WTC11 (cell line): ENCODE measurements around the gene P4HB. TPM values are rescaled to one million over a fixed set of nuclear protein-coding genes. Genes with fewer than 3 reads are reported as not detected.
A peak's percentile ranks its signal among the peaks of the same experiment; 100 is the strongest.

ENCODE experiments used
- ATAC-seq: fragments of 200-7000 bp; cut with Tn5 transposase; 2 replicates; pipeline ENCODE4 v1.10.0; 2021; ENCODE audit warnings: mild to moderate bottlenecking, moderate library complexity
- CTCF ChIA-PET: fragments of 300-600 bp; sonication (Branson Sonifier 250); formaldehyde crosslinking; loops from one replicate; lab custom pipeline; 2021; ENCODE audit warnings: antibody characterized with exemption; lab: Charles Lee
- POLR2A ChIA-PET: fragments of 350-600 bp; sonication (Branson Sonifier 250); formaldehyde crosslinking; loops from one replicate; lab custom pipeline; 2021; ENCODE audit warnings: antibody characterized with exemption; lab: Charles Lee
- DNase-seq: peaks from one replicate; pipeline ENCODE4 v3.0.0; 2021; ENCODE audit warnings: low spot score
- H3K27ac Mint-ChIP-seq: 2 replicates; pipeline ENCODE4 v1.8.0; 2021; ENCODE audit warnings: mixed read lengths
- H3K27me3 Mint-ChIP-seq: 2 replicates; pipeline ENCODE4 v1.8.0; 2021; ENCODE audit warnings: low read depth, mild to moderate bottlenecking, moderate library complexity, mixed read lengths
- H3K36me3 Mint-ChIP-seq: 2 replicates; pipeline ENCODE4 v1.8.0; 2021; ENCODE audit warnings: mixed read lengths
- H3K4me1 Mint-ChIP-seq: 2 replicates; pipeline ENCODE4 v1.8.0; 2022; ENCODE audit warnings: mixed read lengths
- H3K4me3 Mint-ChIP-seq: 2 replicates; pipeline ENCODE4 v1.8.0; 2021; ENCODE audit warnings: mild to moderate bottlenecking, moderate library complexity, mixed read lengths
- H3K9me3 Mint-ChIP-seq: 2 replicates; pipeline ENCODE4 v1.8.0; 2021; ENCODE audit warnings: mixed read lengths
- CBFB ChIP-seq: sonication (generic); formaldehyde crosslinking; IDR thresholded peaks from 2 replicates; pipeline ENCODE4 v1.8.1; 2022; ENCODE audit warnings: mild to moderate bottlenecking, low read depth, missing genetic modification reagents
- EMX1 ChIP-seq: fragments of 250-450 bp; sonication (Bioruptor Pico); IDR thresholded peaks from 2 replicates; pipeline ENCODE4 v1.8.0; 2021; ENCODE audit warnings: mild to moderate bottlenecking
- SMAD4 ChIP-seq: sonication (generic); formaldehyde crosslinking; IDR thresholded peaks from 2 replicates; pipeline ENCODE4 v1.8.0; 2022; ENCODE audit warnings: mild to moderate bottlenecking, missing genetic modification reagents
- SP1 ChIP-seq: sonication (generic); formaldehyde crosslinking; conservative IDR thresholded peaks from 2 replicates; pipeline ENCODE4 v1.8.1; 2022; ENCODE audit warnings: missing genetic modification reagents
- TEAD1 ChIP-seq: sonication (generic); formaldehyde crosslinking; IDR thresholded peaks from 2 replicates; pipeline ENCODE4 v1.8.0; 2022; ENCODE audit warnings: mild to moderate bottlenecking, missing genetic modification reagents
- ZNF671 ChIP-seq: fragments of 250-450 bp; sonication (Bioruptor Pico); IDR thresholded peaks from 2 replicates; pipeline ENCODE4 v1.8.0; 2021; ENCODE audit warnings: mild to moderate bottlenecking
- total RNA-seq: library from RNA; stranded (reverse); gene quantifications from 3 replicates; pipeline ENCODE4 v1.2.3, GENCODE V29; 2021
- TF ChIP-seq, protein P1 (sequence below): fragments of 250-450 bp; sonication (Bioruptor Pico); IDR thresholded peaks from 2 replicates; pipeline ENCODE4 v1.8.0; 2021; ENCODE audit warnings: mild to moderate bottlenecking
- TF ChIP-seq, protein P2 (sequence below): fragments of 250-450 bp; sonication (Bioruptor Pico); IDR thresholded peaks from 2 replicates; pipeline ENCODE4 v1.9.0; 2021; ENCODE audit warnings: mild to moderate bottlenecking
- TF ChIP-seq, protein P3 (sequence below): sonication (generic); formaldehyde crosslinking; IDR thresholded peaks from 2 replicates; pipeline ENCODE4 v1.8.0; 2022; ENCODE audit warnings: mild to moderate bottlenecking, missing genetic modification reagents
- TF ChIP-seq, protein P4 (sequence below): sonication (generic); formaldehyde crosslinking; IDR thresholded peaks from 2 replicates; pipeline ENCODE4 v1.8.0; 2022; ENCODE audit warnings: missing genetic modification reagents
- TF ChIP-seq, protein P5 (sequence below): sonication (generic); formaldehyde crosslinking; IDR thresholded peaks from 2 replicates; pipeline ENCODE4 v1.8.1; 2022; ENCODE audit warnings: mild to moderate bottlenecking, moderate library complexity, missing genetic modification reagents
- TF ChIP-seq, protein P6 (sequence below): sonication (generic); formaldehyde crosslinking; IDR thresholded peaks from 2 replicates; pipeline ENCODE4 v1.8.1; 2023; ENCODE audit warnings: mild to moderate bottlenecking, moderate library complexity, missing genetic modification reagents
- TF ChIP-seq, protein P7 (sequence below): sonication (generic); formaldehyde crosslinking; IDR thresholded peaks from 2 replicates; pipeline ENCODE4 v1.8.1; 2022; ENCODE audit warnings: low read depth, mild to moderate bottlenecking, moderate library complexity, missing genetic modification reagents, borderline replicate concordance
- TF ChIP-seq, protein P8 (sequence below): sonication (generic); formaldehyde crosslinking; IDR thresholded peaks from 2 replicates; pipeline ENCODE4 v1.8.0; 2023; ENCODE audit warnings: missing genetic modification reagents, mild to moderate bottlenecking, borderline replicate concordance
- TF ChIP-seq, protein P9 (sequence below): fragments of 250-450 bp; sonication (Bioruptor Pico); IDR thresholded peaks from 2 replicates; pipeline ENCODE4 v2.1.2; 2022; ENCODE audit warnings: mild to moderate bottlenecking, moderate library complexity
- TF ChIP-seq, protein P10 (sequence below): sonication (generic); formaldehyde crosslinking; IDR thresholded peaks from 2 replicates; pipeline ENCODE4 v1.8.0; 2023; ENCODE audit warnings: missing genetic modification reagents

Gene P4HB
- total RNA-seq, 1 experiment from 2014 or later: 380 TPM

DNA sequence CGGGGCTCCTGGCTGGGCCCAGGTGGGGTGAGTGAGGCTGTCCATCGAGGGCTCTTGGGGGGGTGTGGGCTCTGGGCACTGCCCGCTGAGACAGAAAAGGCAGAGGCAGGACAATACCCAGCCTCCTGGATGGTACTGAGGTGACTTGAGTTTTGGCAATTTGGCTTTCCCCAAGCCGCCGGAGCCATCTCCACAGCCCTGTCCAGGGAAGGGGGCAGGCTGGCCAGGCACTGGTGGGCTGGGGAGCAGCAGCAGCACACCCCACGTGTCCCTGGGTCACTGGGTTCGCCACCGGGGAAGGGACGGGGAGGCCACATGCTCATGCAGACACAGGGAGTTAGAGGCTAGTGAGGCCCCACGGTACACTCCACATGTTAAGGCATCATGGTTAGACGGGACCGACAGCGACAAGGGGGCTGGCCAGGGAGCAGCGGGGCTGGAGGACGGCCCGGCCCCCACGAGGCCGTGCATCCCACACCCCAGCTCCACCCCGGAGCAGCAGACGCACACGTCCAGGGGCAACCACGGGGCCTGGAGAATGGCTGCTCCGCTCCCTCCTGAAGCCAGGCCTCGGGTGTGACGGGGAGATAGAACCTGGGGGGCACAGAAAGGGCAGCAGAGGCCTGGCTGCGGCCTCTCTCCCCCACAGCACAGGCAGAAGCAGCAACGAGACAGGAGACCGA is 7.8 kb upstream of the P4HB start:
- no peak overlapping the region for H3K4me3 Mint-ChIP-seq
- H3K27ac Mint-ChIP-seq: peak overlapping the region; percentile 72
- H3K36me3 Mint-ChIP-seq: peaks cover 10% of the 10 kb centered on the region
- H3K9me3 Mint-ChIP-seq: no peaks in the 10 kb centered on the region
- ChIA-PET POLR2A (interaction anchor here (1.0 to 2.6 kb wide), 2 partner anchors 56 to 165 kb away, joined by 4 to 7 read pairs; partner anchors contain the start of gene MRPL12), CTCF (interaction anchor here (1.1 to 2.3 kb wide), 4 partner anchors 9 to 152 kb away, joined by 4 to 12 read pairs (median 8); partner anchors contain the start of gene PCYT2)
- no peak for ATAC-seq
- no peaks in the 10 kb centered on the region; the same call in 1 of the 2 replicates for H3K27me3 Mint-ChIP-seq
- DNase-seq: no peak
- peaks cover 23% of the 10 kb centered on the region for H3K4me1 Mint-ChIP-seq
- TF ChIP-seq, protein P1, sequence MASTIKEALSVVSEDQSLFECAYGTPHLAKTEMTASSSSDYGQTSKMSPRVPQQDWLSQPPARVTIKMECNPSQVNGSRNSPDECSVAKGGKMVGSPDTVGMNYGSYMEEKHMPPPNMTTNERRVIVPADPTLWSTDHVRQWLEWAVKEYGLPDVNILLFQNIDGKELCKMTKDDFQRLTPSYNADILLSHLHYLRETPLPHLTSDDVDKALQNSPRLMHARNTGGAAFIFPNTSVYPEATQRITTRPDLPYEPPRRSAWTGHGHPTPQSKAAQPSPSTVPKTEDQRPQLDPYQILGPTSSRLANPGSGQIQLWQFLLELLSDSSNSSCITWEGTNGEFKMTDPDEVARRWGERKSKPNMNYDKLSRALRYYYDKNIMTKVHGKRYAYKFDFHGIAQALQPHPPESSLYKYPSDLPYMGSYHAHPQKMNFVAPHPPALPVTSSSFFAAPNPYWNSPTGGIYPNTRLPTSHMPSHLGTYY (CRISPR knock-in tag): no peak
- TF ChIP-seq, protein P2, sequence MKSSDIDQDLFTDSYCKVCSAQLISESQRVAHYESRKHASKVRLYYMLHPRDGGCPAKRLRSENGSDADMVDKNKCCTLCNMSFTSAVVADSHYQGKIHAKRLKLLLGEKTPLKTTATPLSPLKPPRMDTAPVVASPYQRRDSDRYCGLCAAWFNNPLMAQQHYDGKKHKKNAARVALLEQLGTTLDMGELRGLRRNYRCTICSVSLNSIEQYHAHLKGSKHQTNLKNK (CRISPR knock-in tag): peak; percentile 50
- TF ChIP-seq, protein P3, sequence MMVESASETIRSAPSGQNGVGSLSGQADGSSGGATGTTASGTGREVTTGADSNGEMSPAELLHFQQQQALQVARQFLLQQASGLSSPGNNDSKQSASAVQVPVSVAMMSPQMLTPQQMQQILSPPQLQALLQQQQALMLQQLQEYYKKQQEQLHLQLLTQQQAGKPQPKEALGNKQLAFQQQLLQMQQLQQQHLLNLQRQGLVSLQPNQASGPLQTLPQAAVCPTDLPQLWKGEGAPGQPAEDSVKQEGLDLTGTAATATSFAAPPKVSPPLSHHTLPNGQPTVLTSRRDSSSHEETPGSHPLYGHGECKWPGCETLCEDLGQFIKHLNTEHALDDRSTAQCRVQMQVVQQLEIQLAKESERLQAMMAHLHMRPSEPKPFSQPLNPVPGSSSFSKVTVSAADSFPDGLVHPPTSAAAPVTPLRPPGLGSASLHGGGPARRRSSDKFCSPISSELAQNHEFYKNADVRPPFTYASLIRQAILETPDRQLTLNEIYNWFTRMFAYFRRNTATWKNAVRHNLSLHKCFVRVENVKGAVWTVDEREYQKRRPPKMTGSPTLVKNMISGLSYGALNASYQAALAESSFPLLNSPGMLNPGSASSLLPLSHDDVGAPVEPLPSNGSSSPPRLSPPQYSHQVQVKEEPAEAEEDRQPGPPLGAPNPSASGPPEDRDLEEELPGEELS (CRISPR knock-in tag): no peak
- 0 out of 2 replicates have a peak, but pooled peaks have one; percentile 54 for TF ChIP-seq TEAD1 (CRISPR knock-in tag)
- 0 out of 2 replicates have a peak, but pooled peaks have one; percentile 46 for TF ChIP-seq SMAD4 (CRISPR knock-in tag)
- TF ChIP-seq SP1: peak; percentile 11; the same call in 1 of the 2 replicates
- TF ChIP-seq, protein P4, sequence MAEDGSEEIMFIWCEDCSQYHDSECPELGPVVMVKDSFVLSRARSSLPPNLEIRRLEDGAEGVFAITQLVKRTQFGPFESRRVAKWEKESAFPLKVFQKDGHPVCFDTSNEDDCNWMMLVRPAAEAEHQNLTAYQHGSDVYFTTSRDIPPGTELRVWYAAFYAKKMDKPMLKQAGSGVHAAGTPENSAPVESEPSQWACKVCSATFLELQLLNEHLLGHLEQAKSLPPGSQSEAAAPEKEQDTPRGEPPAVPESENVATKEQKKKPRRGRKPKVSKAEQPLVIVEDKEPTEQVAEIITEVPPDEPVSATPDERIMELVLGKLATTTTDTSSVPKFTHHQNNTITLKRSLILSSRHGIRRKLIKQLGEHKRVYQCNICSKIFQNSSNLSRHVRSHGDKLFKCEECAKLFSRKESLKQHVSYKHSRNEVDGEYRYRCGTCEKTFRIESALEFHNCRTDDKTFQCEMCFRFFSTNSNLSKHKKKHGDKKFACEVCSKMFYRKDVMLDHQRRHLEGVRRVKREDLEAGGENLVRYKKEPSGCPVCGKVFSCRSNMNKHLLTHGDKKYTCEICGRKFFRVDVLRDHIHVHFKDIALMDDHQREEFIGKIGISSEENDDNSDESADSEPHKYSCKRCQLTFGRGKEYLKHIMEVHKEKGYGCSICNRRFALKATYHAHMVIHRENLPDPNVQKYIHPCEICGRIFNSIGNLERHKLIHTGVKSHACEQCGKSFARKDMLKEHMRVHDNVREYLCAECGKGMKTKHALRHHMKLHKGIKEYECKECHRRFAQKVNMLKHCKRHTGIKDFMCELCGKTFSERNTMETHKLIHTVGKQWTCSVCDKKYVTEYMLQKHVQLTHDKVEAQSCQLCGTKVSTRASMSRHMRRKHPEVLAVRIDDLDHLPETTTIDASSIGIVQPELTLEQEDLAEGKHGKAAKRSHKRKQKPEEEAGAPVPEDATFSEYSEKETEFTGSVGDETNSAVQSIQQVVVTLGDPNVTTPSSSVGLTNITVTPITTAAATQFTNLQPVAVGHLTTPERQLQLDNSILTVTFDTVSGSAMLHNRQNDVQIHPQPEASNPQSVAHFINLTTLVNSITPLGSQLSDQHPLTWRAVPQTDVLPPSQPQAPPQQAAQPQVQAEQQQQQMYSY (CRISPR knock-in tag): no peak; the same call in 1 of the 2 replicates
- TF ChIP-seq, protein P5, sequence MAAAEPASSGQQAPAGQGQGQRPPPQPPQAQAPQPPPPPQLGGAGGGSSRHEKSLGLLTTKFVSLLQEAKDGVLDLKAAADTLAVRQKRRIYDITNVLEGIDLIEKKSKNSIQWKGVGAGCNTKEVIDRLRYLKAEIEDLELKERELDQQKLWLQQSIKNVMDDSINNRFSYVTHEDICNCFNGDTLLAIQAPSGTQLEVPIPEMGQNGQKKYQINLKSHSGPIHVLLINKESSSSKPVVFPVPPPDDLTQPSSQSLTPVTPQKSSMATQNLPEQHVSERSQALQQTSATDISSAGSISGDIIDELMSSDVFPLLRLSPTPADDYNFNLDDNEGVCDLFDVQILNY (CRISPR knock-in tag): peak; percentile 22; the same call in 1 of the 2 replicates
- peak; percentile 58; the same call in 1 of the 2 replicates for TF ChIP-seq EMX1
- TF ChIP-seq, protein P6, sequence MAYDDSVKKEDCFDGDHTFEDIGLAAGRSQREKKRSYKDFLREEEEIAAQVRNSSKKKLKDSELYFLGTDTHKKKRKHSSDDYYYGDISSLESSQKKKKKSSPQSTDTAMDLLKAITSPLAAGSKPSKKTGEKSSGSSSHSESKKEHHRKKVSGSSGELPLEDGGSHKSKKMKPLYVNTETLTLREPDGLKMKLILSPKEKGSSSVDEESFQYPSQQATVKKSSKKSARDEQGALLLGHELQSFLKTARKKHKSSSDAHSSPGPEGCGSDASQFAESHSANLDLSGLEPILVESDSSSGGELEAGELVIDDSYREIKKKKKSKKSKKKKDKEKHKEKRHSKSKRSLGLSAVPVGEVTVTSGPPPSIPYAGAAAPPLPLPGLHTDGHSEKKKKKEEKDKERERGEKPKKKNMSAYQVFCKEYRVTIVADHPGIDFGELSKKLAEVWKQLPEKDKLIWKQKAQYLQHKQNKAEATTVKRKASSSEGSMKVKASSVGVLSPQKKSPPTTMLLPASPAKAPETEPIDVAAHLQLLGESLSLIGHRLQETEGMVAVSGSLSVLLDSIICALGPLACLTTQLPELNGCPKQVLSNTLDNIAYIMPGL: 0 out of 2 replicates have a peak, but pooled peaks have one; percentile 45
- no peak for TF ChIP-seq CBFB (CRISPR knock-in tag)
- TF ChIP-seq, protein P7, sequence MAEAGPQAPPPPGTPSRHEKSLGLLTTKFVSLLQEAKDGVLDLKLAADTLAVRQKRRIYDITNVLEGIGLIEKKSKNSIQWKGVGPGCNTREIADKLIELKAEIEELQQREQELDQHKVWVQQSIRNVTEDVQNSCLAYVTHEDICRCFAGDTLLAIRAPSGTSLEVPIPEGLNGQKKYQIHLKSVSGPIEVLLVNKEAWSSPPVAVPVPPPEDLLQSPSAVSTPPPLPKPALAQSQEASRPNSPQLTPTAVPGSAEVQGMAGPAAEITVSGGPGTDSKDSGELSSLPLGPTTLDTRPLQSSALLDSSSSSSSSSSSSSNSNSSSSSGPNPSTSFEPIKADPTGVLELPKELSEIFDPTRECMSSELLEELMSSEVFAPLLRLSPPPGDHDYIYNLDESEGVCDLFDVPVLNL (CRISPR knock-in tag): peak; percentile 46; the same call in 1 of the 2 replicates
- TF ChIP-seq, protein P8, sequence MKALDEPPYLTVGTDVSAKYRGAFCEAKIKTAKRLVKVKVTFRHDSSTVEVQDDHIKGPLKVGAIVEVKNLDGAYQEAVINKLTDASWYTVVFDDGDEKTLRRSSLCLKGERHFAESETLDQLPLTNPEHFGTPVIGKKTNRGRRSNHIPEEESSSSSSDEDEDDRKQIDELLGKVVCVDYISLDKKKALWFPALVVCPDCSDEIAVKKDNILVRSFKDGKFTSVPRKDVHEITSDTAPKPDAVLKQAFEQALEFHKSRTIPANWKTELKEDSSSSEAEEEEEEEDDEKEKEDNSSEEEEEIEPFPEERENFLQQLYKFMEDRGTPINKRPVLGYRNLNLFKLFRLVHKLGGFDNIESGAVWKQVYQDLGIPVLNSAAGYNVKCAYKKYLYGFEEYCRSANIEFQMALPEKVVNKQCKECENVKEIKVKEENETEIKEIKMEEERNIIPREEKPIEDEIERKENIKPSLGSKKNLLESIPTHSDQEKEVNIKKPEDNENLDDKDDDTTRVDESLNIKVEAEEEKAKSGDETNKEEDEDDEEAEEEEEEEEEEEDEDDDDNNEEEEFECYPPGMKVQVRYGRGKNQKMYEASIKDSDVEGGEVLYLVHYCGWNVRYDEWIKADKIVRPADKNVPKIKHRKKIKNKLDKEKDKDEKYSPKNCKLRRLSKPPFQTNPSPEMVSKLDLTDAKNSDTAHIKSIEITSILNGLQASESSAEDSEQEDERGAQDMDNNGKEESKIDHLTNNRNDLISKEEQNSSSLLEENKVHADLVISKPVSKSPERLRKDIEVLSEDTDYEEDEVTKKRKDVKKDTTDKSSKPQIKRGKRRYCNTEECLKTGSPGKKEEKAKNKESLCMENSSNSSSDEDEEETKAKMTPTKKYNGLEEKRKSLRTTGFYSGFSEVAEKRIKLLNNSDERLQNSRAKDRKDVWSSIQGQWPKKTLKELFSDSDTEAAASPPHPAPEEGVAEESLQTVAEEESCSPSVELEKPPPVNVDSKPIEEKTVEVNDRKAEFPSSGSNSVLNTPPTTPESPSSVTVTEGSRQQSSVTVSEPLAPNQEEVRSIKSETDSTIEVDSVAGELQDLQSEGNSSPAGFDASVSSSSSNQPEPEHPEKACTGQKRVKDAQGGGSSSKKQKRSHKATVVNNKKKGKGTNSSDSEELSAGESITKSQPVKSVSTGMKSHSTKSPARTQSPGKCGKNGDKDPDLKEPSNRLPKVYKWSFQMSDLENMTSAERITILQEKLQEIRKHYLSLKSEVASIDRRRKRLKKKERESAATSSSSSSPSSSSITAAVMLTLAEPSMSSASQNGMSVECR (CRISPR knock-in tag): 0 out of 2 replicates have a peak, but pooled peaks have one; percentile 57
- TF ChIP-seq, protein P9, sequence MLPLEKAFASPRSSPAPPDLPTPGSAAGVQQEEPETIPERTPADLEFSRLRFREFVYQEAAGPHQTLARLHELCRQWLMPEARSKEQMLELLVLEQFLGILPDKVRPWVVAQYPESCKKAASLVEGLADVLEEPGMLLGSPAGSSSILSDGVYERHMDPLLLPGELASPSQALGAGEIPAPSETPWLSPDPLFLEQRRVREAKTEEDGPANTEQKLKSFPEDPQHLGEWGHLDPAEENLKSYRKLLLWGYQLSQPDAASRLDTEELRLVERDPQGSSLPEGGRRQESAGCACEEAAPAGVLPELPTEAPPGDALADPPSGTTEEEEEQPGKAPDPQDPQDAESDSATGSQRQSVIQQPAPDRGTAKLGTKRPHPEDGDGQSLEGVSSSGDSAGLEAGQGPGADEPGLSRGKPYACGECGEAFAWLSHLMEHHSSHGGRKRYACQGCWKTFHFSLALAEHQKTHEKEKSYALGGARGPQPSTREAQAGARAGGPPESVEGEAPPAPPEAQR (CRISPR knock-in tag): no peak
- TF ChIP-seq, protein P10, sequence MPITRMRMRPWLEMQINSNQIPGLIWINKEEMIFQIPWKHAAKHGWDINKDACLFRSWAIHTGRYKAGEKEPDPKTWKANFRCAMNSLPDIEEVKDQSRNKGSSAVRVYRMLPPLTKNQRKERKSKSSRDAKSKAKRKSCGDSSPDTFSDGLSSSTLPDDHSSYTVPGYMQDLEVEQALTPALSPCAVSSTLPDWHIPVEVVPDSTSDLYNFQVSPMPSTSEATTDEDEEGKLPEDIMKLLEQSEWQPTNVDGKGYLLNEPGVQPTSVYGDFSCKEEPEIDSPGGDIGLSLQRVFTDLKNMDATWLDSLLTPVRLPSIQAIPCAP (CRISPR knock-in tag): peak; percentile 13; the same call in 1 of the 2 replicates
- peak; percentile 77 for TF ChIP-seq ZNF671 (CRISPR knock-in tag)
